ENCODE data around the gene ANKRD10. TPM values are rescaled to one million over a fixed set of nuclear protein-coding genes. Genes with fewer than 3 reads are reported as not detected.

Gene ANKRD10
- total and polyA plus RNA-seq, 2 of the 8 experiments (the other 6 are each of a cell fraction or from before 2014, with no cell fraction given), result 146 to 218 TPM

- no peaks in the 10 kb centered on the region for H4K20me1 ChIP-seq (replicated peaks in 1 of 2; ENCODE audit: control insufficient read depth in 1 of 2, insufficient read depth in 2 of 2, low read length in 2 of 2)
- TF ChIP-seq JUND (IDR thresholded peaks at IDR 0.05; ENCODE audit: low read length) (no peak), BCL11A (IDR thresholded peaks at IDR 0.05; ENCODE audit: low read depth in 2 of 2, low read length in 2 of 2) (no peak), TCF12 (IDR thresholded peaks at IDR 0.05; ENCODE audit: low read depth, low read length) (no peak), KDM4A (IDR thresholded peaks at IDR 0.05; ENCODE audit: low read depth, low read length, severe bottlenecking) (no peak), E2F6 (IDR thresholded peaks at IDR 0.05) (no peak)
These were observed 73.5 kb downstream of the ANKRD10 start for GRCh38 chr13:110841406-110841805.

More at GRCh38 chr13:110841406-110841805, 73.5 kb downstream of the ANKRD10 start:
- H3K9ac ChIP-seq (replicated peaks in 1 of 4; ENCODE audit: extremely low read depth in 1 of 4, low read depth in 3 of 4, low read length in 3 of 4), result no peak overlapping the region
- no peak for FAIRE-seq
- no peak overlapping the region for H3K18ac ChIP-seq (ENCODE audit: extremely low read depth, low read length)
- no peak overlapping the region for H2BK12ac ChIP-seq (ENCODE audit: low read depth, low read length)
- no peak overlapping the region for H3K4me2 ChIP-seq (ENCODE audit: insufficient read depth in 1 of 2, low read depth in 2 of 2, low read length in 2 of 2)
- no peak overlapping the region for H2AFZ ChIP-seq (ENCODE audit: low read length)
- H3K36me3 ChIP-seq (ENCODE audit: control insufficient read depth in 2 of 4, insufficient read depth in 4 of 4, low read length in 3 of 4), result no peaks in the 10 kb centered on the region
- H3K23ac ChIP-seq (ENCODE audit: insufficient read length), result no peak overlapping the region
- POLR2A ChIA-PET (ENCODE audit: partially characterized antibody), result no interaction called here
- H3K9me3 ChIP-seq (ENCODE audit: insufficient read depth in 2 of 2, low read depth in 1 of 2, low read length in 1 of 2), result no peaks in the 10 kb centered on the region
- H3K79me2 ChIP-seq (ENCODE audit: control insufficient read depth in 1 of 2, insufficient read depth in 2 of 2, low read length in 2 of 2), result no peaks in the 10 kb centered on the region
- no peak overlapping the region for H3K27ac ChIP-seq (ENCODE audit: low read depth, low read length)
- H2AK5ac ChIP-seq (ENCODE audit: low read depth, low read length), result no peak overlapping the region
- no peaks in the 10 kb centered on the region for H3K79me1 ChIP-seq (ENCODE audit: low read depth, low read length)
- no peak overlapping the region for H4K5ac ChIP-seq (ENCODE audit: insufficient read length, low read depth, low read length)
- H2BK120ac ChIP-seq (replicated peaks; ENCODE audit: low read depth, low read length), result no peak overlapping the region
- no peak for DNase-seq (ENCODE audit: low read depth in 1 of 2, low spot score in 2 of 2)
- H3K14ac ChIP-seq (ENCODE audit: insufficient read length), result no peak overlapping the region
- H3K4me3 ChIP-seq (ENCODE audit: extremely low read depth in 1 of 4, insufficient read depth in 2 of 4, low read depth in 3 of 4, low read length in 4 of 4), result no peak overlapping the region
- H3K27me3 ChIP-seq (replicated peaks in 1 of 4; ENCODE audit: control insufficient read depth in 3 of 4, extremely low read depth in 1 of 4, insufficient read depth in 3 of 4, low read length in 3 of 4), result no peaks in the 10 kb centered on the region
- H2BK15ac ChIP-seq (ENCODE audit: low read length), result no peak overlapping the region
- H4K8ac ChIP-seq (ENCODE audit: extremely low read depth, insufficient read depth, low read length), result no peak overlapping the region
- no peaks in the 10 kb centered on the region for H3K4me1 ChIP-seq (replicated peaks in 1 of 4; ENCODE audit: control insufficient read depth in 3 of 4, insufficient read depth in 4 of 4, low read length in 3 of 4)
- no peak overlapping the region for H4K91ac ChIP-seq (replicated peaks; ENCODE audit: insufficient read length, low read length)
- H2BK20ac ChIP-seq (ENCODE audit: low read length), result no peak overlapping the region
- CTCF ChIA-PET (ENCODE audit: partially characterized antibody), result interaction anchor here (0.6 to 1.9 kb wide), 3 partner anchors 158 to 1333 kb away, joined by 3 to 5 read pairs (median 3); no protein-coding TSS in a partner anchor
- 88% methylated on average over 2 of the region's 2 CpGs; no CpG with 5 or more reads in 1 of the 2 experiments for WGBS, 2 experiments (ENCODE audit: extremely low coverage in 1 of 2, insufficient coverage in 1 of 2, insufficient read length in 1 of 2, insufficient replicate concordance in 2 of 2, low coverage in 1 of 2, low lambda C conversion rate in 2 of 2, missing lambda C conversion rate in 1 of 2)
- H3K23me2 ChIP-seq (ENCODE audit: low read depth, low read length), result no peaks in the 10 kb centered on the region; the same call in 1 of the 2 replicates
- H3K4ac ChIP-seq (replicated peaks; ENCODE audit: insufficient read length, low read depth, low read length), result no peak overlapping the region
- no peak overlapping the region for H3K56ac ChIP-seq (replicated peaks; ENCODE audit: insufficient read length, low read depth, low read length)
- H2BK5ac ChIP-seq (ENCODE audit: low read depth, low read length), result no peak overlapping the region

Data from H1 (cell line).